ENCODE data around the gene FRMPD1. TPM values are rescaled to one million over a fixed set of nuclear protein-coding genes. Genes with fewer than 3 reads are reported as not detected.

FRMPD1 gene
- total and polyA plus RNA-seq, 2 of the 4 experiments (the other 2 are of a cell fraction): not detected

GRCh38 chr9:37617161-37617560 lies 33.6 kb upstream of the FRMPD1 start:
- Histone ChIP-seq H4K5ac (ENCODE audit: low read depth, low read length) (no peak overlapping the region), H3K27me3 (ENCODE audit: control insufficient read depth, insufficient read depth, low read length) (peaks cover 2% of the 10 kb centered on the region), H3K36me3 (ENCODE audit: control insufficient read depth, insufficient read depth, low read length) (no peaks in the 10 kb centered on the region), H3K27ac (ENCODE audit: insufficient read depth, low read length) (no peak overlapping the region), H3K23ac (ENCODE audit: low read depth, low read length) (no peak overlapping the region), H2AFZ (replicated peaks; ENCODE audit: low read length, poor library complexity) (no peak overlapping the region), H2AK9ac (replicated peaks; ENCODE audit: low read depth, low read length, poor library complexity) (no peak overlapping the region), H3K18ac (ENCODE audit: low read depth, low read length) (no peak overlapping the region), H3K4ac (ENCODE audit: low read depth, low read length) (no peak overlapping the region; the same call in 1 of the 2 replicates), H3K9me3 (ENCODE audit: control insufficient read depth, insufficient read depth, low read length) (no peaks in the 10 kb centered on the region), H2BK120ac (ENCODE audit: low read depth, low read length) (peak overlapping the region; percentile 15; the same call in 1 of the 2 replicates), H3K9ac (ENCODE audit: low read depth, low read length) (no peak overlapping the region), H3K56ac (ENCODE audit: extremely low read depth, insufficient read depth, low read length) (no peak overlapping the region), H3K4me1 (ENCODE audit: control insufficient read depth, insufficient read depth, low read length) (peaks cover 2% of the 10 kb centered on the region; the same call in 1 of the 2 replicates), H2BK5ac (ENCODE audit: low read depth, low read length, poor library complexity, severe bottlenecking) (no peak overlapping the region), H2BK20ac (ENCODE audit: low read depth, low read length) (0 out of 2 replicates have a peak overlapping the region, but pooled peaks have one; percentile 34), H3K79me1 (ENCODE audit: low read depth in 1 of 2, low read length in 2 of 2) (no peaks in the 10 kb centered on the region; a peak in 1 of 4 replicates), H2BK15ac (ENCODE audit: low read depth, low read length) (no peak overlapping the region), H3K4me3 (ENCODE audit: insufficient read depth, low read depth, low read length) (no peak overlapping the region), H4K8ac (ENCODE audit: low read depth in 2 of 2, low read length in 2 of 2) (no peak overlapping the region; a peak in 1 of 4 replicates), H4K20me1 (ENCODE audit: insufficient read depth, low read length) (no peaks in the 10 kb centered on the region), H3K4me2 (ENCODE audit: low read depth, low read length) (no peak overlapping the region), H4K91ac (ENCODE audit: insufficient read depth, low read depth, low read length) (no peak overlapping the region), H3K9me1 (ENCODE audit: insufficient read depth, low read length) (peaks cover 3% of the 10 kb centered on the region), H3K14ac (replicated peaks; ENCODE audit: low read depth, low read length) (0 out of 2 replicates have a peak overlapping the region, but pooled peaks have one; percentile 28), H2AK5ac (ENCODE audit: low read depth, low read length) (no peak overlapping the region)
- intact Hi-C loops (cut with micrococcal nuclease): no loop called here
- BruUV-seq (replicated peaks): no TSS peak
- dilution Hi-C loops (cut with HindIII; ENCODE audit: low sequenced_read_pairs, unreplicated experiment): no loop called here
- no CpG with 5 or more reads among the region's 2 CpGs for WGBS, 2 experiments (ENCODE audit: extremely low coverage in 2 of 2, insufficient read length in 1 of 2)
- POLR2A ChIA-PET (ENCODE audit: unreplicated experiment): no interaction called here
- CTCF ChIA-PET: no interaction called here
- in situ Hi-C loops (cut with MboI; ENCODE audit: low sequenced_read_pairs): no loop called here
- no peak for ATAC-seq (ENCODE audit: low read depth)
- DNase-seq: no peak
- TF ChIP-seq CTCF (conservative IDR thresholded peaks at IDR 0.05; ENCODE audit: low read depth, low read length) (no peak), RFX5 (IDR thresholded peaks at IDR 0.05; ENCODE audit: low read depth, low read length) (no peak), MAFK (IDR thresholded peaks at IDR 0.05; ENCODE audit: low read depth, low read length) (no peak), CHD1 (IDR thresholded peaks at IDR 0.05; ENCODE audit: low read depth, low read length) (no peak), FOS (IDR thresholded peaks at IDR 0.05; ENCODE audit: low read depth, low read length) (no peak), USF2 (IDR thresholded peaks at IDR 0.05; ENCODE audit: low read depth, low read length) (no peak), BHLHE40 (IDR thresholded peaks at IDR 0.05; ENCODE audit: low read depth, low read length) (no peak), MXI1 (IDR thresholded peaks at IDR 0.05; ENCODE audit: borderline replicate concordance, low read depth, low read length) (no peak), ELK1 (IDR thresholded peaks at IDR 0.05; ENCODE audit: borderline replicate concordance, low read depth, low read length) (no peak)

Measured in IMR-90 (cell line).